ENCODE results near the gene PAAF1. TPM values are rescaled to one million over a fixed set of nuclear protein-coding genes. Genes with fewer than 3 reads are reported as not detected.

PAAF1 gene
- total and polyA plus RNA-seq, 10 donors = 8.1 to 18.1 (median 13.7) TPM

DNA sequence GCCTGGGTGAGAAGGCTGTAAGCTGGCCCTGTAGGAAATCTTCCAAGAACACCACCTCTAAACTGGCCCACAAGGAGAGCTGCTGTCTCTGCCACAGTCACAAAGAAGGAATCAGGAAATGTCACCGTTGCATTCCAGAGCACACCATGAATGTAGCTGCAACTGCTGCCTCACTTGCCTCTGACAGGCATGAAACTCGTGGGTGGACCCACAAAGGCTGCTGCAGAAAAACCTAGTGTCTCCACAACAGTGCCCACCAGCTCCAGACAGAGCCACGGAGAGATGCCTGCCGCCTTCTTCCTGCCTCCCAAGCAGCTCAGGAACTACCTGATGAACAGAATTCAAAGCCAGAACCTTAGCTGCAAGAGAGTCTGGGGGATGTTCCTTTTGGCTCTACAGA, 84.5 kb downstream of the PAAF1 start:
- Histone ChIP-seq H3K36me3 (no peaks in the 10 kb centered on the region), H3K4me3 (no peak overlapping the region), H3K9me3 (no peaks in the 10 kb centered on the region), H3K27me3 (replicated peaks in 1 of 7) (peaks cover 0 to 23% (median 0%) of the 10 kb centered on the region in 7 donors), H3K4me1 (peaks cover 0 to 24% (median 8%) of the 10 kb centered on the region in 6 donors), H3K27ac (no peak overlapping the region)
- 54 to 78% (median 71%) methylated on average over 4 of the region's 4 CpGs for WGBS, 5 donors
- DNase-seq = no peak
- TF ChIP-seq POLR2A (IDR thresholded peaks at IDR 0.05) (no peak), POLR2AphosphoS5 (IDR thresholded peaks at IDR 0.05) (no peak)
- TF ChIP-seq, protein P1, sequence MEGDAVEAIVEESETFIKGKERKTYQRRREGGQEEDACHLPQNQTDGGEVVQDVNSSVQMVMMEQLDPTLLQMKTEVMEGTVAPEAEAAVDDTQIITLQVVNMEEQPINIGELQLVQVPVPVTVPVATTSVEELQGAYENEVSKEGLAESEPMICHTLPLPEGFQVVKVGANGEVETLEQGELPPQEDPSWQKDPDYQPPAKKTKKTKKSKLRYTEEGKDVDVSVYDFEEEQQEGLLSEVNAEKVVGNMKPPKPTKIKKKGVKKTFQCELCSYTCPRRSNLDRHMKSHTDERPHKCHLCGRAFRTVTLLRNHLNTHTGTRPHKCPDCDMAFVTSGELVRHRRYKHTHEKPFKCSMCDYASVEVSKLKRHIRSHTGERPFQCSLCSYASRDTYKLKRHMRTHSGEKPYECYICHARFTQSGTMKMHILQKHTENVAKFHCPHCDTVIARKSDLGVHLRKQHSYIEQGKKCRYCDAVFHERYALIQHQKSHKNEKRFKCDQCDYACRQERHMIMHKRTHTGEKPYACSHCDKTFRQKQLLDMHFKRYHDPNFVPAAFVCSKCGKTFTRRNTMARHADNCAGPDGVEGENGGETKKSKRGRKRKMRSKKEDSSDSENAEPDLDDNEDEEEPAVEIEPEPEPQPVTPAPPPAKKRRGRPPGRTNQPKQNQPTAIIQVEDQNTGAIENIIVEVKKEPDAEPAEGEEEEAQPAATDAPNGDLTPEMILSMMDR (IDR thresholded peaks at IDR 0.05 in 8 of 11, conservative IDR thresholded peaks at IDR 0.05 in 3 of 11) = no peak
- intact Hi-C loops (cut with DNase I; ENCODE audit: low total_unique reads) = loop anchor here (10.0 kb wide), 1 partner anchor 213 kb away; the partner anchor contains the start of genes C2CD3 and PPME1

DNA sequence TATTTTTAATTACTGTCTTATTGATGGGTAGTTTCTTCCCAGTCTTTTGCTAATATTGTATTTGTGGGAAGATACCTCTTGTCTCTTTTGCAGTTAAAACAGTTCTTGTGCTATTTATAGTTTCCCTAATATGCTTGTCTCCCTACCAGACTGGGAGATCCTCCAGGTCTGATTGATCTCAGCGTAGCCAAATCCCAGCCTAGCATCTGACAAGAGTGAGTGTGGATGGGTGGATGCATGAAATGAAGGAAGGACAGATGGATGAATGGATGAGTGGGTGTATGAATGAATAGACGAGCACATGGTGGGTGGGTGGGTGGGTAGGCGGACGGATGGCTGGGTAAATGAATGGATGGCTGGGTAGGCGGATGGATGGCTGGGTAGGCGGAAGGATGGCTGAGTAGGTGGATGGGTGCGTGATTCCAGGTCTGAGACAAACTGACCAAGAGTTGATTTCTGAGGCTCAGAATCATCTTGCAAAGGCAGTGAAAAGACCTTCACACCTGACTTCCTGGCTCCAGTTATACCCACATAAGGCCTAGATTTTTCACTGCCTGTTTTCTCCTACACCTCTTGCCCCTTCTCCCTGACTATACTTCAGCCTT, 85.4 kb downstream of the PAAF1 start:
- WGBS, 5 donors = 74 to 86% (median 82%) methylated on average over 7 of the region's 7 CpGs
- H3K27ac ChIP-seq = no peak overlapping the region
- H3K4me1 ChIP-seq = peaks cover 0 to 21% (median 8%) of the 10 kb centered on the region in 6 donors
- H3K36me3 ChIP-seq = no peaks in the 10 kb centered on the region
- no peak overlapping the region for H3K4me3 ChIP-seq
- intact Hi-C loops (cut with DNase I; ENCODE audit: low total_unique reads) = loop anchor here (10.0 kb wide), 1 partner anchor 213 kb away; the partner anchor contains the start of genes C2CD3 and PPME1
- DNase-seq = no peak
- no peaks in the 10 kb centered on the region for H3K9me3 ChIP-seq
- no peak for TF ChIP-seq POLR2AphosphoS5 (IDR thresholded peaks at IDR 0.05)
- TF ChIP-seq, protein P1 (IDR thresholded peaks at IDR 0.05 in 8 of 11, conservative IDR thresholded peaks at IDR 0.05 in 3 of 11) = no peak
- no peak for TF ChIP-seq POLR2A (IDR thresholded peaks at IDR 0.05)
- H3K27me3 ChIP-seq (replicated peaks in 1 of 7) = peaks cover 0 to 14% (median 0%) of the 10 kb centered on the region in 7 donors

DNA sequence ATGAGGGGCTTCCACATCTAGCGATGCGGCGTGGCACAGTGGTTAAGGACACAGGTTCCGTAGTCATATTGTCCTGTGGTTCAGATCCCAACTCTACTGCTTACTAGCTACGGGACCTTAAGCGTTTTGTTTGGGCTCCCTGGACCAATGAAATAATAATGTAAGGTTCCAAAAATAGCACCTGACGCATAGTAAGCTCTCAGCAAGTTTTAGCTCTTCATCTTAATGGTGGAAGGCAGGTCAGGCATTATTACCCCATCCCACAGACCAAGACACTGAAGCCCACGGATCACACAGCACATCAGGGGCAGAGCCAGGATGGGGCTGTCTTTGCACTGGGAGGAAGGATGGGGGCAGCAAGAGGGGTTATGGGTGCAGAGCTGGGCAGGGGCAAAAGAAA, 87.1 kb downstream of the PAAF1 start:
- H3K9me3 ChIP-seq = no peaks in the 10 kb centered on the region
- H3K27me3 ChIP-seq (replicated peaks in 1 of 7) = peaks cover 0 to under 1% (median 0%) of the 10 kb centered on the region in 7 donors
- intact Hi-C loops (cut with DNase I; ENCODE audit: low total_unique reads) = loop anchor here (10.0 kb wide), 1 partner anchor 211 kb away; the partner anchor contains the start of genes C2CD3 and PPME1
- H3K4me3 ChIP-seq = no peak overlapping the region
- H3K27ac ChIP-seq = no peak overlapping the region
- TF ChIP-seq POLR2A (IDR thresholded peaks at IDR 0.05) (no peak), POLR2AphosphoS5 (IDR thresholded peaks at IDR 0.05) (no peak)
- TF ChIP-seq, protein P1 (IDR thresholded peaks at IDR 0.05 in 8 of 11, conservative IDR thresholded peaks at IDR 0.05 in 3 of 11) = no peak
- WGBS, 5 donors = 65 to 84% (median 80%) methylated on average over 8 of the region's 8 CpGs
- peak; percentile 43 for DNase-seq
- H3K4me1 ChIP-seq = peaks cover 0 to 29% (median 8%) of the 10 kb centered on the region in 6 donors
- no peaks in the 10 kb centered on the region for H3K36me3 ChIP-seq

DNA sequence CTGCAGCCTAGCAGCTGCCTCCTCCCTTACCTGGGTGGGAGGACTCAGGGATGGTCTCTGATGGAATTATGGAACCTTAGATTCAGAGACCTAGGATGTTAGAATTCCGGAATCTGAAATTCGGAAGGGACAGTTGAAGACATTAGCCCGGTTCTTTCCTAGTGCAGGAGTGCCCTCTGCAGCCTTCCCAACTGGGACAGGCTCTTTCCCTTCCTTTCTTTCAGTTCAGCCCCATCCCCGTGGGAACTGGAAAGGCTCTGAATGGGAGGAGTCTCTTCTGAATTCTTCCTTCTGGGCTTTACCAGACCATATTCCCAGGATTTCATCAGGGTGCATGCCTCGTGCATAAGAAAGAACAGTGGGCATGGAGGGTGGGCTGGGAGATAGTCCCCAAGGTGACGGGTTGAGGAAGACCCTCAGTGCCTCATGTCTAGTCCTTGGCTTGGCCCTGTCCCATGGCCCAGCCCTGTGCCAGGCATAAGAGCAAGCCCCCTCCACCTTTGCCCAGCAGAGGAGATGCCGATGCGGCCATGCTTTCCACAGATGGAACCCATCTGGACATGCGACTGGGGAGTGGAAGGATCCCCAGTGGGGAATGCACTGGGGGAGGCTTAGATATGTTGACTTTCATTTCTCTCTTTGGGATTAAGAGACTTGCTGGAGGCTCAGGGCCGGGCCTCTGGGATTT, 88.4 kb downstream of the PAAF1 start:
- peaks cover 0 to 43% (median 19%) of the 10 kb centered on the region in 6 donors for H3K4me1 ChIP-seq
- H3K36me3 ChIP-seq = no peaks in the 10 kb centered on the region
- no peaks in the 10 kb centered on the region for H3K9me3 ChIP-seq
- H3K4me3 ChIP-seq = no peak overlapping the region
- no peak for DNase-seq
- intact Hi-C loops (cut with DNase I; ENCODE audit: low total_unique reads) = loop anchor here (10.0 kb wide), 1 partner anchor 210 kb away; the partner anchor contains the start of genes C2CD3 and PPME1
- 71 to 82% (median 76%) methylated on average over 10 of the region's 10 CpGs for WGBS, 5 donors
- TF ChIP-seq POLR2AphosphoS5 (IDR thresholded peaks at IDR 0.05) (no peak), POLR2A (IDR thresholded peaks at IDR 0.05) (no peak)
- TF ChIP-seq, protein P1 (IDR thresholded peaks at IDR 0.05 in 8 of 11, conservative IDR thresholded peaks at IDR 0.05 in 3 of 11) = no peak
- H3K27me3 ChIP-seq (replicated peaks in 1 of 7) = no peaks in the 10 kb centered on the region
- no peak overlapping the region for H3K27ac ChIP-seq
